NB4 (cell line): Measurements from ENCODE around the gene MED13L.

Experiments used
- POLR2A ChIP-seq: IDR thresholded peaks from 2 replicates; pipeline ENCODE4 v1.6.1; 2011; ENCODE audit warnings: mild to moderate bottlenecking; ENCODE audit not compliant: insufficient read length; ENCODE audit errors: extremely low read depth
- TF ChIP-seq, protein P1 (sequence below): IDR thresholded peaks from one replicate; pipeline ENCODE4 v1.5.1; 2012; ENCODE audit warnings: low read depth, low read length

DNA sequence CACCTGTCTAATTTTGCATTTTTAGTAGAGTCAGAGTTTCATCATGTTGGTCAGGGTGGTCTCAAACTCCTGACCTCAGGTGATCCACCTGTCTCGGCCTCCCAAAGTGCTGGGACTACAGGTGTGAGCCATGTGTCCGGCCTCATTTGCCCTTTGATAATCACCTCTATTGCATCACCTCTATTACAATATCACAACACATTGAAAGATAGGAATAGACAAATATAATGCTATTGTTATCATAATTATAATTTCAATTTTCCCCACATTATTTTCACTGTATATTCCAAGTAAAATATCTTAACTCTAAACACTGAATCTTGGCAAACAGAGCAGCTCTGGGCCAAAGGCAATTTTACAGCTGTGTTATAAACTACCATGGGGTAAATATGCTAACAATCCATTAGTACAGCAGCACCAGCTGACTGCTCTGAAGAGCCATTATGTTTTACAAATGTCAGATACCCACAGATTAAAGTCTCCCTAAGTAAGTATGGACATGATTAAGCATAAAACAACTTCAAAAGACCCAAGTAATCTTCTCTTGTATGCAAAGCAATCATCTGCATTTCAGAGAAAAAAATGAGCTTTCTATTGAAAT is 173.2 kb downstream of the MED13L start:
- TF ChIP-seq, protein P1, sequence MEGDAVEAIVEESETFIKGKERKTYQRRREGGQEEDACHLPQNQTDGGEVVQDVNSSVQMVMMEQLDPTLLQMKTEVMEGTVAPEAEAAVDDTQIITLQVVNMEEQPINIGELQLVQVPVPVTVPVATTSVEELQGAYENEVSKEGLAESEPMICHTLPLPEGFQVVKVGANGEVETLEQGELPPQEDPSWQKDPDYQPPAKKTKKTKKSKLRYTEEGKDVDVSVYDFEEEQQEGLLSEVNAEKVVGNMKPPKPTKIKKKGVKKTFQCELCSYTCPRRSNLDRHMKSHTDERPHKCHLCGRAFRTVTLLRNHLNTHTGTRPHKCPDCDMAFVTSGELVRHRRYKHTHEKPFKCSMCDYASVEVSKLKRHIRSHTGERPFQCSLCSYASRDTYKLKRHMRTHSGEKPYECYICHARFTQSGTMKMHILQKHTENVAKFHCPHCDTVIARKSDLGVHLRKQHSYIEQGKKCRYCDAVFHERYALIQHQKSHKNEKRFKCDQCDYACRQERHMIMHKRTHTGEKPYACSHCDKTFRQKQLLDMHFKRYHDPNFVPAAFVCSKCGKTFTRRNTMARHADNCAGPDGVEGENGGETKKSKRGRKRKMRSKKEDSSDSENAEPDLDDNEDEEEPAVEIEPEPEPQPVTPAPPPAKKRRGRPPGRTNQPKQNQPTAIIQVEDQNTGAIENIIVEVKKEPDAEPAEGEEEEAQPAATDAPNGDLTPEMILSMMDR = no peak
- no peak for TF ChIP-seq POLR2A
